ENCODE measurements around the gene TMEM175. TPM values are rescaled to one million over a fixed set of nuclear protein-coding genes. Genes with fewer than 3 reads are reported as not detected.

The TMEM175 gene
- polyA plus RNA-seq, 1 donor (not counting 4 experiments of a cell fraction or from before 2014, with no cell fraction given): 23.2 TPM

GRCh38 chr4:896216-896615, 36.0 kb upstream of the TMEM175 start:
- no peak for FAIRE-seq
- Histone ChIP-seq H3K4me3 (ENCODE audit: control insufficient read depth in 2 of 3, extremely low read depth in 1 of 3, insufficient read depth in 2 of 3, low read depth in 1 of 3, low read length in 3 of 3) (no peak overlapping the region), H3K4me1 (ENCODE audit: control insufficient read depth, extremely low read depth, insufficient read depth, low read length) (no peaks in the 10 kb centered on the region), H3K27ac (ENCODE audit: control insufficient read depth, insufficient read depth, low read length) (no peak overlapping the region), H3K9me3 (ENCODE audit: control insufficient read depth, low read depth, low read length) (no peaks in the 10 kb centered on the region), H2AFZ (ENCODE audit: control insufficient read depth, low read length) (no peak overlapping the region), H3K36me3 (ENCODE audit: control insufficient read depth in 2 of 2, extremely low read depth in 1 of 2, insufficient read depth in 2 of 2, low read length in 2 of 2) (peaks cover 15 to 41% of the 10 kb centered on the region in 2 experiments), H3K9me1 (ENCODE audit: control insufficient read depth, extremely low read depth, insufficient read depth, low read length) (no peaks in the 10 kb centered on the region), H3K9ac (ENCODE audit: control insufficient read depth, extremely low read depth, insufficient read depth, low read length) (no peak overlapping the region), H3K4me2 (ENCODE audit: control insufficient read depth, extremely low read depth, insufficient read depth, low read depth, low read length) (no peak overlapping the region), H4K20me1 (ENCODE audit: control insufficient read depth, extremely low read depth, insufficient read depth, low read length) (no peaks in the 10 kb centered on the region), H3K27me3 (ENCODE audit: control insufficient read depth, extremely low read depth, insufficient read depth, low read length) (no peaks in the 10 kb centered on the region), H3K79me2 (ENCODE audit: control insufficient read depth, insufficient read depth, low read length) (peaks cover 13% of the 10 kb centered on the region)
- dilution Hi-C loops (cut with MboI; ENCODE audit: extremely low pct_ligation_motif_present, low sequenced_read_pairs): no loop called here
- DNase-seq (ENCODE audit: low read depth, low spot score): no peak
- TF ChIP-seq EZH2 (IDR thresholded peaks at IDR 0.05; ENCODE audit: low read length) (no peak), CTCF (optimal IDR thresholded peaks at IDR 0.05 in 1 of 3, IDR thresholded peaks at IDR 0.05 in 1 of 3, conservative IDR thresholded peaks at IDR 0.05 in 1 of 3; ENCODE audit: extremely low read depth in 1 of 3, insufficient read depth in 2 of 3, low read length in 3 of 3) (no peak)

DNA sequence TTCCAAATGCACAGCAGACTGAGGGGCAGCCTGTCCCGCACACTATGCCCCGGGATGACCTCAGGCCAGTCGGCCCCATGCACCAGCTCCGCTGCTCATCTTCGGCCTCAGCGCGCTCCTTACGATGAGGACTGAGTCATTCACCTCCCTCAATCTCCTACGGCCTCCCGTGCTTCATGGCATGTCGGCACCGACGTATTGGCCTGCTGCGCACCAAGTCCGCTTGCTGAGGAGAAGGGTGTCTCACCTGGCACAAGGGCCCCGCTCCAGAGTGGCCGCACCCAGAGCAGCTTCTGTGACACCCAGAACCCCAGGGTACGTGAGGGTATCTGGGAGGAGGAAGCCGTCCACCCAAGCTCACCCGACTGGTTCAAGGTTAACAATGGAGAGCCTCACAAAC, 35.6 kb upstream of the TMEM175 start:
- FAIRE-seq: no peak
- H3K4me1 ChIP-seq (ENCODE audit: control insufficient read depth, extremely low read depth, insufficient read depth, low read length): no peaks in the 10 kb centered on the region
- DNase-seq (ENCODE audit: low read depth, low spot score): no peak
- H3K36me3 ChIP-seq (ENCODE audit: control insufficient read depth in 2 of 2, extremely low read depth in 1 of 2, insufficient read depth in 2 of 2, low read length in 2 of 2): peaks cover 15 to 42% of the 10 kb centered on the region in 2 experiments
- H3K4me3 ChIP-seq (ENCODE audit: control insufficient read depth in 2 of 3, extremely low read depth in 1 of 3, insufficient read depth in 2 of 3, low read depth in 1 of 3, low read length in 3 of 3): no peak overlapping the region
- dilution Hi-C loops (cut with MboI; ENCODE audit: extremely low pct_ligation_motif_present, low sequenced_read_pairs): no loop called here
- no peaks in the 10 kb centered on the region for H3K27me3 ChIP-seq (ENCODE audit: control insufficient read depth, extremely low read depth, insufficient read depth, low read length)
- no peak overlapping the region for H3K4me2 ChIP-seq (ENCODE audit: control insufficient read depth, extremely low read depth, insufficient read depth, low read depth, low read length)
- H3K9ac ChIP-seq (ENCODE audit: control insufficient read depth, extremely low read depth, insufficient read depth, low read length): no peak overlapping the region
- no peaks in the 10 kb centered on the region for H3K9me3 ChIP-seq (ENCODE audit: control insufficient read depth, low read depth, low read length)
- H3K9me1 ChIP-seq (ENCODE audit: control insufficient read depth, extremely low read depth, insufficient read depth, low read length): no peaks in the 10 kb centered on the region
- H2AFZ ChIP-seq (ENCODE audit: control insufficient read depth, low read length): no peak overlapping the region
- no peaks in the 10 kb centered on the region for H4K20me1 ChIP-seq (ENCODE audit: control insufficient read depth, extremely low read depth, insufficient read depth, low read length)
- TF ChIP-seq CTCF (optimal IDR thresholded peaks at IDR 0.05 in 1 of 3, IDR thresholded peaks at IDR 0.05 in 1 of 3, conservative IDR thresholded peaks at IDR 0.05 in 1 of 3; ENCODE audit: extremely low read depth in 1 of 3, insufficient read depth in 2 of 3, low read length in 3 of 3) (no peak), EZH2 (IDR thresholded peaks at IDR 0.05; ENCODE audit: low read length) (no peak)
- no peak overlapping the region for H3K27ac ChIP-seq (ENCODE audit: control insufficient read depth, insufficient read depth, low read length)
- peaks cover 13% of the 10 kb centered on the region for H3K79me2 ChIP-seq (ENCODE audit: control insufficient read depth, insufficient read depth, low read length)
